Forelimb muscle (tissue), 1 donor: ENCODE measurements around the gene ITPKC. TPM values are rescaled to one million over a fixed set of nuclear protein-coding genes. Genes with fewer than 3 reads are reported as not detected.
"Not testable (repeated sequence)": the region's sequence is repeated elsewhere in the genome, so short reads cannot be mapped to it uniquely, and the experiment has no call there.

Experiments used
- DNase-seq: peaks from one replicate; pipeline ENCODE4 v3.0.0-alpha.2; 2013; ENCODE audit warnings: low read depth
- polyA plus RNA-seq: library from polyadenylated mRNA; unstranded; fragments of 120-200 nt; gene quantifications from one replicate; pipeline ENCODE4 v1.2.1, GENCODE V29; 2013; ENCODE audit not compliant: insufficient read length

The ITPKC gene
- polyA plus RNA-seq, 1 donor = 9.9 TPM

DNA sequence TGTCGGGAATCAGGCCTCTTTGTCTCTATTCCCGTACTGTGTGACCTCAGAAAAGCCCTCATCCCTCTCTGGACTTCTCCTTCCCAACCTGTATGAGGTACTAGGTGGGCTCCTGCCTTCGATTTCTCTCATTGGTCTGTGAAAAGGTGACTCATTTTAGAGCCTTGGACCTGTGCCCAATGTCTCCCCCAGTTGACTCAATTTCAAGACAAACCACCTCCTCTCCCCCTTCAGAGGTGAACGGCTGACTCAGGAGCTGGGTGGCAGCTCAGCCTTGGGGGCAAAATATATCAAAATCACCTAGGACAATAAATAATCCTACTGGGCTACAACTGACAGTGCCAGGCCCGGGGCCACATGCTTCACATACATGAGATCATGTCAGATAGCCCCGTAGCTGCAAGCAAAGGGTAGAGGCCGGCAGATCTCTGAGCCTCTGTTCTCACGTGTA lies 856 bp upstream of the ITPKC start:
- no peak for DNase-seq

DNA sequence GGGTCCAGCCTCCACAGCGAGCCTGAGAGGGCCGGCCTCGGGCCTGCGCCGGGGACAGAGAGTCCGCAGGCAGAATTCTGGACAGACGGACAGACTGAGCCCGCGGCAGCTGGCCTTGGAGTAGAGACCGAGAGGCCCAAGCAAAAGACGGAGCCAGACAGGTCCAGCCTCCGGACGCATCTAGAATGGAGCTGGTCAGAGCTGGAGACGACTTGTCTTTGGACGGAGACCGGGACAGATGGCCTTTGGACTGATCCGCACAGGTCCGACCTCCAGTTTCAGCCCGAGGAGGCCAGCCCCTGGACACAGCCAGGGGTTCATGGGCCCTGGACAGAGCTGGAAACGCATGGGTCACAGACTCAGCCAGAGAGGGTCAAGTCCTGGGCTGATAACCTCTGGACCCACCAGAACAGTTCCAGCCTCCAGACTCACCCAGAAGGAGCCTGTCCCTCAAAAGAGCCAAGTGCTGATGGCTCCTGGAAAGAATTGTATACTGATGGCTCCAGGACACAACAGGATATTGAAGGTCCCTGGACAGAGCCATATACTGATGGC lies 490 bp downstream of the ITPKC start:
- no peak for DNase-seq

DNA sequence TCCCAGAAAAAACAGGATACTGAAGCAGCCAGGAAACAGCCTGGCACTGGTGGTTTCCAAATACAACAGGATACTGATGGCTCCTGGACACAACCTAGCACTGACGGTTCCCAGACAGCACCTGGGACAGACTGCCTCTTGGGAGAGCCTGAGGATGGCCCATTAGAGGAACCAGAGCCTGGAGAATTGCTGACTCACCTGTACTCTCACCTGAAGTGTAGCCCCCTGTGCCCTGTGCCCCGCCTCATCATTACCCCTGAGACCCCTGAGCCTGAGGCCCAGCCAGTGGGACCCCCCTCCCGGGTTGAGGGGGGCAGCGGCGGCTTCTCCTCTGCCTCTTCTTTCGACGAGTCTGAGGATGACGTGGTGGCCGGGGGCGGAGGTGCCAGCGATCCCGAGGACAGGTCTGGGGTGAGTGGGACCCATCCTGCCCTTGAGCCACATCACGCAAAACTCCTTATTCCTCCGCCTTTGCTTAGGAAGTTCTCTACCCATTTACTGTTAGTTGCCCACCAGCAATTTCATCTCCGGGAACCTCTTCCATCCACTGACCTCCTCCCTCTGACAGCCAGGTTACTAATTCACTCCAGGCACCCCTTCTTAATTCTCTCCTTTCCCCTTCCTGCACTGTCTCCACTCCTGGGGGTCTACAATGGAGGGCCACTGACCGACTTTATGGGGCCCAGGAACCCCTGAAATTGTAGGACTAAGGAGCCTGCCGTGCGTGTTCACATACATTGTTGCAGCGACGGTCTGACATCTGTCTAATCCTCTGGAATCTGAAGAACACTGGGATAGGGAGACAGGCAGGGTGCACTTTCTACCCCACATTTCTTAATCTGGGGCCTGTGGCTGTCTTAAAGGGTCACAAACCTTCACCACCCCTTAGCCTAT lies 1.2 kb downstream of the ITPKC start:
- DNase-seq = no peak

DNA sequence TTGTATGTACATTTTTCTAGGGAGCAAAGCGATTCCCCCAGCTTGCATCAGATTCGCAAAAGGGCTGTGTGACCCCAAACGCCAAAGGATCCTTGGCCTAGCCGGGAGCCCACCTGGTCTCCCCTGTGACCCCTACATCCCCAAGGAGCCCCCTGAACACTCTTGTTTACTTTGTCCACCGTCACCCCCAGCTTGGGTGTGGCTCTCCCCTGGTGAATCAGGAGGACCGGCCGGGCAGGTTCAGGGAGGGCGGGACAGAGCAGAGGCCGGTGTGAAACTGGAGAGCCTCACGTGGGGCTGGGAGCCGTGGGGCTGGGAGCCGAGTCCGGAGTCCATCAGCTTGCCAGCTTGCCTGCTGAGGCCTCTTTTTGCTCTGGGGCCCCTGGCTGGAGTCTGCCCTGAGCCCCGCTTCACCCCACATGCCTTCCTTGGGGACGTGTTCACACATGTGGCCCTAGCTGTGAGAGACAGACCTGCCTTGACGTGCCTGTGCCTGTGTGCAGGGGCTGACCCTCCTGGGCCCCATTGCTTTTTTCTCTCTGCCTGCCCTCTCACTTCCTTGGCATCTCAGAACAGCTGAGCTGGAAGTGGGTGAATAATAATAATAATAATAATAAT lies 2.0 kb downstream of the ITPKC start:
- no peak for DNase-seq

DNA sequence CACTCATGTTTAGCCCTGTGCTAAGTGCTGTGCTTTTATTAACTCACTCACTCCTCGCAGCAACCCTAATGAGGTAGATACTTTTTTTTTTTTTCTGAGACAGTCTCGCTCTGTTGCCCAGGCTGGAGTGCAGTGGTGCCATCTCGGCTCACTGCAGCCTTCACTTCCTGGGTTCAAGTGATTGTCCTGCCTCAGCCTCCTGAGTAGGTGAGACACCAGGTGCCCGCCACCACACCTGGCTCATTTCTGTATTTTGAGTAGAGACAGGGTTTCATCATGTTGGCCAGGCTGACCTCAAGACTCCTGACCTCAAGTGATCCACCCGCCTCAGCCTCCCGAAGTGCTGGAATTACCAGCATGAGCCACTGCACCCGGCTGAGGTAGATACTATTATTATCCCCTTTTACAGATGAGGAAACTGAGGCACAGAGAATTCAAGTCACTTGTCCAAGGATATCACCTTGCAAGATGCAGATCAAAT lies 2.5 kb downstream of the ITPKC start:
- no peak for DNase-seq

DNA sequence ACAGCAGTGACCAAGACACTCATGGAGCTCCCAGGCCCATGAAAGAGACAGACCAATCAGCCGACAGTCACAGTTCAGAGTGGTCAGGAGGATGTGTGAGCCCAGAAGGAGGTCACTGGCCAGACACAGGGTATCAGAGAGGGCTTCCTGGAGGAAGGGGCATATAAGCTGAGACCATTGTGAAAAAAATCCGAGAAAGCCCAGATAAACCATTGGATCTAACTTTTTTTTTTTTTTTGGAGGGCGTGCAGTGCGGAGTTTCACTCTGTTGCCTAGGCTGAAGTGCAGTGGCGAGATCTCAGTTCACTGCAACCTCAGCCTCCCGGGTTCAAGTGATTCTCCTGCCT lies 4.2 kb downstream of the ITPKC start:
- no peak for DNase-seq

DNA sequence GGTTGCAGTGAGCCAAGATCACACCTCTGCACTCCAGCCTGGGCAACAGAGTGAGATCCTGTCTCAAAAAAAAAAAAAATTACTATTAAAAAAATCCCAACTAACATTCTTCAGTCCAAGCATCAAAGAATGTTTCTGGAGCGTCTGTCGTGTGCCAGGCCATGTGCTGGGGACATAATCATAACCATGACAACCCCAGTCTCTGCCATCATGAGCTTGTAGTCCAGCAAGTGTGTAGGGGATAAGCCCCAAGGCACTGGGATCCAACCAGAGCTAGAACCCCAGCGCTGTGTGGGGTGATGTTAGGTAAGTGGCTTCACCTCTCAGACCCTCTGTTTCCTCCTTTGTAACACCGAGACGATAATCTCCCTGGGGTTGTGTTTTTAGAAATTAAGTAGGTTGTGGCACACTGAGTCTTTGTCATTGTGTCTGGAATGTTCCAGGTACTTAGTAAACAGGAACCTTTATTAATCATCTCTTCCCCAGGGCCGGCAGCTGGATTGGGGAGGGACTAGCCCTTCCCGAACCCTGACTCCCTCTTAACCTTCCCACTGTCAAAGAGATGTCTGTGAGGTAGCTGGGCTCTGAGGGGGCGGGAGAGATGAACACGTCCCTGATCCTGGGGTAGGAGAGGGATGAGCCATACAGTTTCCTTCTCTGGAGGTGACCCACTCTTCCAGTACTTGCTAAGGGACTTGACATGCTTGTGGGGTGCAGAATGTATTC lies 5.2 kb downstream of the ITPKC start:
- no peak for DNase-seq

DNA sequence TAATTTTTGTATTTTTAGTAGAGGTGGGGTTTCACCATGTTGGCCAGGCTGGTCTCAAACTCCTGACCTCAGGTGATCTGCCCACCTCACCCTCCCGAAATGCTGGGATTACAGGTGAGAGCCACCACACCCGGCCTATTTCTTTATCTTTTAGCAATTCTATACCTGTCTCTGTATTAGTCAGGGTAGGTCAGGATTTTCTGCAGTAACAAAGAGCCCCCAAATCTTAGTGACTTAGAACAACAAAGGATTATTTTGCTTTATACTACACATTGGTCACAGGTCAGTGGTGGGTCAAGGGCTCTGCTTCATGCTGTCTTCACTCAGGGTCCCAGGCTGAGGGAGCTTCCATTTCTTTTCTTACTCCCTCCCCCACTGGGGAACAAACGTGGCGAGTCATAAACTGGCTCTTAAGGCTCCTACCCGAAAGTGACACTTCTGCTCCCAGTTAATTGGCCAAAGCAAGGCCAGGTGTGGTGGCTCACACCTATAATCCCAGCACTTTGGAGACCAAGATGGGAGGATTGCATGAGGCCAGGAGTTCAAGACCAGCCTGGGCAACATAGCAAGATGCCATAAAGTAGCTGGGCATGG lies 6.8 kb downstream of the ITPKC start:
- no peak for DNase-seq

DNA sequence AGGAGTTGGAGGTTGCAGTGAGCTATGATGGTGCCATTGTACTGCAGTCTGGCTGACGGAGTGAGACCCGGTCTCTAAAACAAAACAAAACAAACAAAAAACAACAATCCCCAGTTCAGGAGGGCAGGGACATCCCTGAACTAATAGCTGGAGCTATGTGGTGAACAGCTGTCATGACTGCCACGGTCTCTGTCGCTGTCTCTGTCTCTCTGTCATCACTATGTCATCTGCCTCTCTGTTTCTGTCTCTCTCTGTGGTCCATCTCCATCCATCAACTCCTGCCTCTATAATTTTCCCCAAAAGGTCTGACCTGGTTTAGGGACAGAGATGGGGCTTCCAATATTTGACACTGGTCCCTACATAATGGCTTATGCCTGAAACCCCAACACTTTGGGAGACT lies 7.4 kb downstream of the ITPKC start:
- DNase-seq = no peak

DNA sequence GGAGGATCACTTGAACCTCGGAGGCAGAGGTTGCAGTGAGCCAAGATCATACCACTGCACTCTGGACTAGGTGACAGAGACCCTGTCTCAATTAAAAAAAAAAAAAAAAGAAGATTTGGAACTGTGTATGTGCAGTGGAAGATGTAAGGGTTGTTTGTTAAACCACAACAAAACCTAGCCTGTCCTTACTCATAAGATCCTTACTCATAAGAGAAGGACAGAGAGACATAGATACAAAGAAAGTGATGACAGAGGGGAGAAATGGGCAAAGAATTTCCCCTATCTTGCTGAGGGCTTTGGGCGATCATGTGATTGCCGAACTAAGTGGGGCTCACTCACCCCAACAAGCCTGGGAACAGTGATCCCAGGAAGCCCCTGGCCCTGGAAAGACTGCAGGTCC lies 7.9 kb downstream of the ITPKC start:
- no peak for DNase-seq

DNA sequence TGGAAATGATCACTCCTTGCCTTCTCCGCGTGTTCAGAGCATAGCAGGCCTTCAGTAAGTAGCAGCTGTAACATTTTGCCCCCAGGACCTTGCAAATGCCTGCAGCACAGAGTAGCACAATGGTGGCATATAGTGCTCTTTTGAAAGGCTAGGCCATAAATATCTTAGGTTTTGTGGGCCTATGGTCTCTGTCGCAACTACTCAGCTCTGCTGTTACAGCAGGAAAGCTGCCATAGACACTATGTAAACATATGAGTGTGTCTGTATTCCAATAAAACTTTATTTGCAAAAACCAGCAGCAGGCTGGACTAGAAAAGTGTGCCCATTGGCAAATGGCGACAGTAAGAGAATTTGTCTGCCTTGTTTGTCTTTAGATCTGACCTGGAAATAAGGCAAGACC lies 9.4 kb downstream of the ITPKC start:
- DNase-seq = no peak

DNA sequence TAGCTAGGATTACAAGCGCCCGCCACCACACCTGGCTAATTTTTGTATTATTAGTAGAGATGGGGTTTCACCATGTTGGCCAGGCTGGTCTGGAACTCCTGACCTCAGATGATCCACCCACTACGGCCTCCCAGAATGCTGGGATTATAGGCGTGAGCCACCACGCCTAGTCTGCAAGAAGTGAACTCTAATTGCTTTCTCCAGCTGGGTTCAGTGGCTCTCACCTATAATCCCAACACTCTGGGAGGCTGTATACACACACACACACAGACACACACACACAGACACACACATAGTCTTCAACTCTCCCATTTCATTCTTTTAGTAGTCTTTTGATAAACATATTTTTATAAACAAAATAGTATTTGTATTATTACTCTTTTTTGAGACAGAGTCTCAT lies 13.2 kb downstream of the ITPKC start:
- DNase-seq = not testable (repeated sequence)

DNA sequence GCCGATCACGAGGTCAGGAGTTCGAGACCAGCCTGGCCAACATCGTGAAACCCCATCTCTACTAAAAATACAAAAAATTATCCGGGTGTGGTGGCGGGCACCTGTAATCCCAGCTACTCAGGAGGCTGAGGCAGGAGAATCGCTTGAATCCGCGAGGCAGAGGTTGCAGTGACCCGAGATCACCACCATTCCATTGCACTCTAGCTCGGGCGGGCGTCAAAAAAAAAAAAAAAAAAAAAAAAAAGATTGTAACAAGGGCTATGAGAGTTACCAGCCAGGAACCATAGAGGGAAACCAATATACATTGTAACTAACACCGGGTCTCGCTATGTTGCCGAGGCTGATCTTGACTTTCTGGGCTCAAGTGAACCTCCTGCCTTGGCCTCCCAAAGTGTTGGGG lies 15.4 kb downstream of the ITPKC start:
- not testable (repeated sequence) for DNase-seq

DNA sequence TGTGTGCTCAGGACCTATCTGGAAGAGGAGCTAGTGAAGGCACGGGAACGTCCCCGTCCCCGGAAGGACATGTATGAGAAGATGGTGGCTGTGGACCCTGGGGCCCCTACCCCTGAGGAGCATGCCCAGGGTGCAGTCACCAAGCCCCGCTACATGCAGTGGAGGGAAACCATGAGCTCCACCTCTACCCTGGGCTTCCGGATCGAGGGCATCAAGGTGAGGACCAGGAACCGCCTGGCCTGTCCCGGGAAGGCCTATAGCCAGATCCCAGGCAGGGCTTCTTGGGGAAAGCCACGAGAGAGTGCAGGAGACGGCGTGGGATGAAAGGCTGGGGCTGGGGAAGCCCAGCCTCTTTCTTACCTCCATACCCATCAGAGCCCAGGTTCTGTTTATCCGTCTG lies 16.2 kb downstream of the ITPKC start:
- no peak for DNase-seq

DNA sequence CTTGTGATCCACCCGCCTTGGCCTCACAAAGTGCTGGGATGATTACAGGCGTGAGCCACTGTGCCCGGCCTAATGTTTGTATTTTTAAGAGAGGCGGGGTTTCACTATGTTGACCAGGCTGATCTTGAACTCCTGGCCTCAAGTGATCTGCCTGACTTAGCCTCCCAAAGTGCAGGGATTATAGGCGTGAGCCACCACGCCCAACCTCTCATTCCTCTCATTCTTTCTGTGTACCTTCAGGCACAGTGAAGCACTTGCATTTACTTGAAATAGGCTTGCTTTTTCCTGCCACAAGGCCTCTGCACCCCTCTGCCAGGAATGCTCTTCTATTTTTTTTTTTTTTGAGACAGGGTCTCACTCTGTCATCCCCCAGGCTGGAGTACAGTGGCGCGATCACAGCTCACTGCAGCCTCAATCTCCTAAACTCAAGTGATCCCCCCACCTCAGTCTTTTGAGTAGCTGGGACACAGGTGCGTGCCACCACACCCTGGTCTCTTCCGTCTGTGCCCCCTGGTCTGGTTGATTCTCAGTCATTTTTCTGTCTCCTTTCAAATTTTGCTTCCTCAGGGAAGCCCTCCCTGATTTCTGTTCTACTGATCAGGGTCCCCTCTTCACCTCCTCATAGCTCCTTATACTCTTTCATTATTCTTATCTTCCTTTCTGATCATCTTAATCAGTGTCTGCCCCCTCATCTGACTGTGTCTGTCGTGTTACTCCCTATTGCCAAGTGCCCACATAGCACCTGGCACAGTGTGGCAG lies 18.3 kb downstream of the ITPKC start:
- no peak for DNase-seq

DNA sequence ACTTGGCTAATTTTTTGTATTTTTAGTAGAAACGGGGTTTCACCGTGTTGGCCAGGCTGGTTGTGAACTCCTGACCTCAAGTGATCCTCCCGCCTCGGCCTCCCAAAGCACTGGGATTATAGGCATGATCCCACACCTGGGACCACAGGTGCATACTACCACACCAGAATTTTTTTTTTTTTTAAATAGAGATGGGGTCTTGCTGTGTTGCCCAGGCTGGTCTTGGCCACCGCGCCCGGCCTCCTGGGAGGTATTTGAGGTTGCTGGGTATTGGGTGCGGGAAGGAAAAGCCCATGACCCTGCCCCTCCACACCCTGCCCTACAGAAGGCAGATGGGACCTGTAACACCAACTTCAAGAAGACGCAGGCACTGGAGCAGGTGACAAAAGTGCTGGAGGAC lies 19.7 kb downstream of the ITPKC start:
- no peak for DNase-seq

DNA sequence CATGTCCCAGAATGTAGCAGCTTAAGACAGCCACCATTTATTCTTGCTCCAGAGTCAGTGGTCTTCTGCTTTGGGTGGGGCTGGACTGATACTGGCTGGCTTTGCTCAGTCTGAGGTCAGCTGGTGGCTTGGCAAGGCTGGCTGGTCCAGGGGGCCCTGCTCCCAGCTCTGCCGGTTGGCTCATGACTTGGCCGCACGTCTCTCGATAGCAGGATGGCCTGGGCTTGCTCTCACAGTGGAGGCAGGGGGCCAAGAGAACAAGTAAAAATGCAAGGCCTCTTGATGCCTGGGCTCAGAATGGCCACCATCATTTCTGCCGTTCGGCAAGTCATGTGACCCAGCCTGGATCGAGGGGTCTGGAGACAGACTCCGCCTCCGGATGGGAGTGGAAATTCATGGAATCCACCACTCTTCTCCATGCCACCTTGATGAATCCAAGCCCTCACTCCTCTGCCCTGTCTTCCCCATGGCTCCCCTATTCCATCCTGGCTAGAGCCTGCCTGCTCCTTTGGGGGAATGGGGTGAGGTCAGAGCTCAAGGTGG lies 20.3 kb downstream of the ITPKC start:
- DNase-seq = no peak

DNA sequence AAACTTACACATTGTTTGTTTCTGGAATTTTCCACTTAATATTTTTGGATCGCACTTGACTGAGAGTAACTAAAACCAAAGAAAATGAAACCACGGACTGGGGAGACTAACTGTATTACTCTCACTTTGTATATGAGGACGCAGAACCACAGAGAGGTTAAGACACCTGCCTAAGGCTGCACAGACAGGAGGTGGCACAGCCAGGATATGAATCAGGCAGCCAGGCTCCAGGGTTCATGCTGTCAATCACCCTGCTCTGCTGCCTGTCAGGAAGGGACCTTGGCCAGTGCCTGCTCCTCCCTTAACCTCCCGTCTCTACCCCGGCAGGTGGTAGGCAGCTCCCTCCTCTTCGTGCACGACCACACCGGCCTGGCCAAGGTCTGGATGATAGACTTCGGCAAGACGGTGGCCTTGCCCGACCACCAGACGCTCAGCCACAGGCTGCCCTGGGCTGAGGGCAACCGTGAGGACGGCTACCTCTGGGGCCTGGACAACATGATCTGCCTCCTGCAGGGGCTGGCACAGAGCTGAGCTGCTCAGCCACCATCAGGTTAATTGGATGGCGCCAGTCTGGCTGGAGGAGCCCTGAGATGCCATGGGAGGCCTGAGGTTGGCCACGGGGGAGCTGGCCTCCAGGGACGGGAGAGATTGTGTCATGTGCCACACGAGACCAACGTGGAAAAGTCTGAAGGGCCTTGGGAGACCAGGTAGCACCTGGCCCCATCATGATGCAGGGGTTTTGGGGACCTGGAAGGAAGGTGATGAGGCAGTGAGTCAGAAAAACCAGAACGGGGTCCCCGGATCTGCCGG lies 22.3 kb downstream of the ITPKC start:
- DNase-seq = no peak

DNA sequence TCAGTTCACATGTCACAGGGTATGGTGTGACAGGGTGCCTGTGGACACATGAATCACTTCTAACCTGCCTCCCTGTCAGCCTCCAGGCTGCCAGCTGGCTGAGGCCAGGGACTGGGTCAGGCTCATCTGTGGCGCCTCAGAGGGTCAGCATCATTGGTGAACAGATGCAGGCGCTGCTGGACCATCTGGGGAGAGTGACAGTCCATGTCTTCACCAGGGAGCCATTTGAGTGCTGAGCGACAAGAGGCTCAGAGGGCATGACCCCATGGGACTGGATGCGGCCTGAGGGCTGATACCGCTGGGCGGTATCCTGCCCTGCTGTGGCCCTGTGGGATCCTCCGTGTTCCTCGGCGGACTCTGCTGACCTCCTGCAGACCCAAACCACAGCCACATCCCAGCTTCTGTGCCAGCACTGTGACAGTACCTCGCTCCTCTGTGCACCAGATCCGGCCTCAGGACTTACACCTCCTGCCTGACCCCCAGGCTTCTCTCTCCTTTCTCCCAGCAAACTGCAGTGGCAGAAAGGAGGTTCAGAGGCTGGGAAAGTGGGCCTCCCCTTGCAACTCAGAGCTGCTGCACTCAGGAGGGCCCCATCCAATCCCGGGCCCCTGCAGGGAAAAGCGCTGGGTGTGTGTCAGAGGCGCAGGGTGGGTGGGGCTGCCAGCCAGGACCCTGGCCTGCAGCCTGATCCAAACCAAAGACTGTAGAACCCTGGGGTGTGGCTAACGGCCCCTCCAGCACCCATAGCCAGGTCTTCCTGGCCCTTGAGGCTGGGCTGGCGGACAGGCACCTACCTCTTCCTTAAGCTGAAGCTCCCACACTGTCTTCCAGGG lies 23.2 kb downstream of the ITPKC start:
- DNase-seq = no peak
